ENCODE data around the gene LSM14A. TPM values are rescaled to one million over a fixed set of nuclear protein-coding genes. Genes with fewer than 3 reads are reported as not detected.

The LSM14A gene
- total and polyA plus RNA-seq, 9 of the 15 experiments (the other 6 are each of a cell fraction or from before 2014, with no cell fraction given), result 19.5 to 150 (median 95.1) TPM

GRCh38 chr19:34213283-34213682 lies 41.0 kb downstream of the LSM14A start (continued):
- no peak for TF ChIP-seq ZNF696 (CRISPR knock-in tag; conservative IDR thresholded peaks at IDR 0.05)
- no peak for TF ChIP-seq TRIM28 (IDR thresholded peaks at IDR 0.05)

- CTCF ChIA-PET (ENCODE audit: low intra/inter-chr PET ratio), result interaction anchor here (0.7 kb wide), 1 partner anchor 436 kb away, joined by 4 read pairs; no protein-coding TSS in a partner anchor
- Histone ChIP-seq H3K4me2 (ENCODE audit: insufficient read depth, low read length) (no peak overlapping the region), H3K27ac (ENCODE audit: extremely low read depth, low read depth, low read length) (no peak overlapping the region), H2AFZ (ENCODE audit: low read depth, low read length) (no peak overlapping the region), H3K9me1 (ENCODE audit: control insufficient read depth, insufficient read depth, low read length) (no peaks in the 10 kb centered on the region), H3K36me3 (ENCODE audit: control insufficient read depth, insufficient read depth, low read length) (peaks cover 70% of the 10 kb centered on the region), H3K9ac (ENCODE audit: insufficient read depth in 1 of 2, low read depth in 2 of 2, low read length in 2 of 2) (no peak overlapping the region), H3K27me3 (ENCODE audit: control insufficient read depth in 2 of 2, insufficient read depth in 2 of 2, low read length in 2 of 2) (no peaks in the 10 kb centered on the region), H3K9me3 (replicated peaks; ENCODE audit: control insufficient read depth, insufficient read depth, low read depth, low read length) (no peaks in the 10 kb centered on the region), H4K20me1 (replicated peaks; ENCODE audit: control insufficient read depth, insufficient read depth, low read length) (peaks cover 10% of the 10 kb centered on the region; the same call in 1 of the 2 replicates), H3K4me1 (replicated peaks in 1 of 2; ENCODE audit: control insufficient read depth in 2 of 2, insufficient read depth in 2 of 2, low read length in 2 of 2) (peaks cover 9 to 11% of the 10 kb centered on the region in 2 experiments), H3K79me2 (ENCODE audit: control insufficient read depth, insufficient read depth, low read length) (peaks cover 7% of the 10 kb centered on the region; the same call in 2 of the 3 replicates), H3K4me3 (no peak overlapping the region)
- WGBS (ENCODE audit: insufficient coverage, low coverage, missing lambda C conversion rate), result 95% methylated on average over 4 of the region's 4 CpGs
- ATAC-seq, result no peak
- DNase-seq (ENCODE audit: extremely low read depth in 1 of 4, low spot score in 3 of 4), result no peak
- intact Hi-C loops (cut with micrococcal nuclease) (no loop called here), in situ Hi-C loops (cut with MboI) (no loop called here)
- POLR2A ChIA-PET, result no interaction called here
- FAIRE-seq, result no peak
- TF ChIP-seq ZNF316 (IDR thresholded peaks at IDR 0.05), result peak; percentile 5; the same call in 1 of the 2 replicates
- no peak for TF ChIP-seq EWSR1 (IDR thresholded peaks at IDR 0.05; ENCODE audit: borderline replicate concordance, low read depth, partially characterized antibody)
- no peak for TF ChIP-seq CBFA2T3 (IDR thresholded peaks at IDR 0.05)
- no peak for TF ChIP-seq DPF2 (IDR thresholded peaks at IDR 0.05)
- no peak for TF ChIP-seq ZBTB7A (IDR thresholded peaks at IDR 0.05; ENCODE audit: borderline replicate concordance, control insufficient read depth, low read depth, low read length)
- no TSS peak for BruUV-seq (replicated peaks)
Observed at GRCh38 chr19:34214040-34214439, 41.7 kb downstream of the LSM14A start.

All from K562 (cell line).